ENCODE results near the gene MARCHF5.
"Not testable (repeated sequence)": the region's sequence is repeated elsewhere in the genome, so short reads cannot be mapped to it uniquely, and the experiment has no call there.

The MARCHF5 gene

GRCh38 chr10:92342796-92343195 lies 51.8 kb downstream of the MARCHF5 start:
- no peaks in the 10 kb centered on the region for H3K9me3 Mint-ChIP-seq
- H3K27me3 Mint-ChIP-seq: no peaks in the 10 kb centered on the region
- peaks cover 5% of the 10 kb centered on the region for H3K4me1 Mint-ChIP-seq
- no peak overlapping the region for H3K27ac Mint-ChIP-seq
- H3K36me3 Mint-ChIP-seq: peaks cover 37% of the 10 kb centered on the region
- H3K4me3 Mint-ChIP-seq: no peak overlapping the region
- ATAC-seq: no peak

DNA sequence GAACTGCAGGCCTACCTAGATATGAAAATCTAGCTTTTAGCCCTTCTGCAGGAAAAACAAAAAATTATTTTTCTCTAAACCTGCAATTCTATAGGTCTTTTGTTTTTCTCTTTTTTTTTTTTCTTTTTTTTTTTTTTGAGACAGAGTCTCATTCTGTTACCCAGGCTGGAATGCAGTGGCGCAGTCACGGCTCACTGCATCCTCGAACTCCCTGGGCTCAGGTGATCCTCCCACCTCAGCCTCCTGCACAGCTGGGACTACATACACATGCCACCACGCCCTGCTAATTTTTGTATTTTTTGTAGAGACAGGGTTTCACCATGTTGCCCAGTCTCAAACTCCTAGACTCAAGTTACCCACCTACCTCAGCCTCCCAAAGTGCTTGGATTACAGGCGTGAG lies 54.6 kb downstream of the MARCHF5 start:
- ATAC-seq, H3K9me3 Mint-ChIP-seq, H3K4me3 Mint-ChIP-seq, H3K27me3 Mint-ChIP-seq, H3K27ac Mint-ChIP-seq, H3K4me1 Mint-ChIP-seq: not testable (repeated sequence)
- peaks cover 59% of the 10 kb centered on the region for H3K36me3 Mint-ChIP-seq

DNA sequence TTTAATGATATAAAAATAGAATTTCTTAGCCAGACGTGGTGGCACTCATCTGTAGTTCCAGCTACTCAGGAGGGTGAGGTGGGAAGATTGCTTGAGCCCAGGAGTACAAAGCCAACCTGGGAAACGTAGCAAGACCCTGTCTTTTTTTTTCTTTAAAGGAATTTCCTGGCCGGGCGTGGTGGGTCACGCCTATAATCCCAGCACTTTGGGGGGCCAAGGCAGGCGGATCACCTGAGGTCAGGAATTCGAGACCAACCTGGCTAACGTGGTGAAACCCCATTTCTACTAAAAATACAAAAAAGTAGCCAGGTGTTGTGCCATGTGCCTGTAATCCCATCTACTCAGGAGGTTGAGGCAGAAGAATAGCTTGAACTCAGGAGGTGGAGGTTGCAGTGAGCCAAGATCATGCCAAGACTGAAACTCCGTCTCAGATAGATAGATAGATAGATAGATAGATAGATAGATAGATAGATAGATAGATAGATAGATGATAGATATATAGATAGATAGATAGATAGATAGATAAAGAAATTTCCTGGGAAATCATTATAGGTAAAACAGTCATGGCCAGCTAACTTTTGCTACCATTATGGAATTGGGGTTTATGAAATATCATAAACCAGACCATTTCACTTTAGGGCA lies 56.2 kb downstream of the MARCHF5 start:
- not testable (repeated sequence) for H3K9me3 Mint-ChIP-seq, H3K27ac Mint-ChIP-seq, H3K4me3 Mint-ChIP-seq

DNA sequence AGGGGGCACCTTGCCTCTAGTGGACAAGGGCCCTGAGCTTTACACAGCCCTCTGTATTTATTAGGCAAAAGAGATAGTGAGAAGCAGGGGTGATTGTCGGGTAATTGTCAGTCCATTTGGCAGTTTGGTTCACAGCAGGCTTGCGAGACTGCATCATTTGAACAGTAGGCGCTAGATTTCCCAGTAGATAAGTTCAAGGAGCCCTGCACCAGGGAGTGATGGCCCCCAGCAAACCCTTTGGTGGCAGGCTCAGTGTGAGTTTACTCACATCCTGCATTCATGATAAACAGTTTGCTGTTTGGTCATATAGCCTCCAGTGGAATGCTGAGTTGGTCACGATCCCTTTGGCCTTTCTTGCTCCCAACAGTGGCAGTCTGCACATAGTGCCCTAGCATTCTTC lies 59.4 kb downstream of the MARCHF5 start:
- H3K4me3 Mint-ChIP-seq: no peak overlapping the region
- peaks cover 23% of the 10 kb centered on the region for H3K36me3 Mint-ChIP-seq
- no peak for ATAC-seq
- H3K27me3 Mint-ChIP-seq: no peaks in the 10 kb centered on the region
- H3K9me3 Mint-ChIP-seq: no peaks in the 10 kb centered on the region
- no peaks in the 10 kb centered on the region for H3K4me1 Mint-ChIP-seq
- no peak overlapping the region for H3K27ac Mint-ChIP-seq

More for the DNA sequence above, 56.2 kb downstream of the MARCHF5 start:
- peaks cover 51% of the 10 kb centered on the region for H3K36me3 Mint-ChIP-seq
- not testable (repeated sequence) for H3K27me3 Mint-ChIP-seq, ATAC-seq, H3K4me1 Mint-ChIP-seq

GRCh38 chr10:92354587-92354986 lies 63.6 kb downstream of the MARCHF5 start:
- H3K9me3 Mint-ChIP-seq: no peaks in the 10 kb centered on the region
- peaks cover 11% of the 10 kb centered on the region for H3K36me3 Mint-ChIP-seq
- H3K4me3 Mint-ChIP-seq: no peak overlapping the region
- H3K27ac Mint-ChIP-seq: no peak overlapping the region
- peaks cover 7% of the 10 kb centered on the region for H3K27me3 Mint-ChIP-seq
- no peak for ATAC-seq
- no peaks in the 10 kb centered on the region for H3K4me1 Mint-ChIP-seq

DNA sequence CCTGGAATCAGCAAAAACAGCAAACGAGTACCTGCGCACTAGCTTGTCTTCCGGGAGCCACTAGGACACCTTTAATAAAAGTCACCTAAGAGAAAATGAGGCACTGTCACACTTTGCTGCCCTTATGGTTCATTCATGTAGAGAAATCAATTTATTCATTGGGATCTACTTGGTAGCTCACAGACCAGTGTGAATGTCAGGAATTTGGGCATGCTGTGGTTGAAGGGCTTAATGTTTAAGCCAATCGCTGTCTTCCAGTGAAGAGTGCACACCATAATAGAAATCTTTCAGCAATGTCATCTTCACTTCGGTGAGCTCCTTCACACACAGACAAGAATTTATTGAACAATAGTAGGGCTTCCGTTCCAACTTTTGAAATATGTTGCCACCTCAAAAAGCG lies 65.1 kb downstream of the MARCHF5 start:
- H3K9me3 Mint-ChIP-seq: no peaks in the 10 kb centered on the region
- no peak overlapping the region for H3K27ac Mint-ChIP-seq
- H3K36me3 Mint-ChIP-seq: no peaks in the 10 kb centered on the region
- H3K4me1 Mint-ChIP-seq: no peaks in the 10 kb centered on the region
- H3K4me3 Mint-ChIP-seq: no peak overlapping the region
- ATAC-seq: no peak
- peaks cover 18% of the 10 kb centered on the region for H3K27me3 Mint-ChIP-seq

DNA sequence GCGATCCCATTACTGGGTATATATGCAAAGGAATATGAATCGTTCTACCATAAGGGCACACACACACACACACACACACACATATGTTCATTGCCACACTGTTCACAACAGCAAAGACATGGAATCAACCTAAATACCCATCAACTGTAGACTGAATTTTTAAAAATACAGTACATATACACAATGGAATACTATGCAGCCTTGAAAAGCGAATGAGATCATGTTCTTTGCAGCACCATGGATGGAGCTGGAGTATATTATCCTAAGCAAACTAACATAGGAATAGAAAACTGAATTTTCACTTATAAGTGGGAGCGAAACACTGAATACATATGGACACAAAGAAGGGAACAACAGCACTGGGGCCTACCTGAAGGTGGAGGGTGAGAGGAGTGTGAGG lies 72.5 kb downstream of the MARCHF5 start:
- Mint-ChIP-seq H3K4me1 (no peaks in the 10 kb centered on the region), H3K36me3 (no peaks in the 10 kb centered on the region), H3K9me3 (peaks cover 4% of the 10 kb centered on the region), H3K4me3 (no peak overlapping the region), H3K27ac (no peak overlapping the region), H3K27me3 (peaks cover 55% of the 10 kb centered on the region)
- no peak for ATAC-seq

- H3K4me3 Mint-ChIP-seq: no peak overlapping the region
- no peaks in the 10 kb centered on the region for H3K4me1 Mint-ChIP-seq
- H3K9me3 Mint-ChIP-seq: peaks cover 4% of the 10 kb centered on the region
- no peaks in the 10 kb centered on the region for H3K36me3 Mint-ChIP-seq
- peaks cover 33% of the 10 kb centered on the region for H3K27me3 Mint-ChIP-seq
- H3K27ac Mint-ChIP-seq: no peak overlapping the region
- ATAC-seq: no peak
These were observed 75.5 kb downstream of the MARCHF5 start for GRCh38 chr10:92366412-92367021.

- H3K4me3 Mint-ChIP-seq: no peak overlapping the region
- no peaks in the 10 kb centered on the region for H3K36me3 Mint-ChIP-seq
- no peaks in the 10 kb centered on the region for H3K4me1 Mint-ChIP-seq
- H3K27me3 Mint-ChIP-seq: no peaks in the 10 kb centered on the region
- H3K27ac Mint-ChIP-seq: no peak overlapping the region
- no peak for ATAC-seq
- no peaks in the 10 kb centered on the region for H3K9me3 Mint-ChIP-seq
These were observed 87.0 kb downstream of the MARCHF5 start for GRCh38 chr10:92377962-92378361.

GRCh38 chr10:92381543-92381954 lies 90.6 kb downstream of the MARCHF5 start:
- Mint-ChIP-seq H3K36me3 (no peaks in the 10 kb centered on the region), H3K27ac (no peak overlapping the region), H3K27me3 (peaks cover 2% of the 10 kb centered on the region), H3K4me3 (no peak overlapping the region), H3K9me3 (no peaks in the 10 kb centered on the region), H3K4me1 (no peaks in the 10 kb centered on the region)
- no peak for ATAC-seq

GRCh38 chr10:92382631-92383030 lies 91.7 kb downstream of the MARCHF5 start:
- peaks cover 13% of the 10 kb centered on the region for H3K27me3 Mint-ChIP-seq
- no peaks in the 10 kb centered on the region for H3K9me3 Mint-ChIP-seq
- no peak overlapping the region for H3K27ac Mint-ChIP-seq
- no peak for ATAC-seq
- H3K36me3 Mint-ChIP-seq: no peaks in the 10 kb centered on the region
- H3K4me3 Mint-ChIP-seq: no peak overlapping the region
- H3K4me1 Mint-ChIP-seq: no peaks in the 10 kb centered on the region

- peaks cover 23% of the 10 kb centered on the region for H3K27me3 Mint-ChIP-seq
- no peaks in the 10 kb centered on the region for H3K4me1 Mint-ChIP-seq
- no peak for ATAC-seq
- no peaks in the 10 kb centered on the region for H3K36me3 Mint-ChIP-seq
- no peaks in the 10 kb centered on the region for H3K9me3 Mint-ChIP-seq
- no peak overlapping the region for H3K4me3 Mint-ChIP-seq
- H3K27ac Mint-ChIP-seq: no peak overlapping the region
These were observed 93.8 kb downstream of the MARCHF5 start for GRCh38 chr10:92384741-92385140.

- ATAC-seq: no peak
- Mint-ChIP-seq H3K4me3 (no peak overlapping the region), H3K4me1 (no peaks in the 10 kb centered on the region)
These were observed 94.9 kb downstream of the MARCHF5 start for GRCh38 chr10:92385831-92386230.

GRCh38 chr10:92387289-92387940 lies 96.4 kb downstream of the MARCHF5 start:
- no peaks in the 10 kb centered on the region for H3K36me3 Mint-ChIP-seq
- H3K9me3 Mint-ChIP-seq: no peaks in the 10 kb centered on the region
- H3K4me3 Mint-ChIP-seq: no peak overlapping the region
- no peak overlapping the region for H3K27ac Mint-ChIP-seq
- H3K4me1 Mint-ChIP-seq: no peaks in the 10 kb centered on the region
- H3K27me3 Mint-ChIP-seq: peaks cover 42% of the 10 kb centered on the region
- no peak for ATAC-seq

More at GRCh38 chr10:92385831-92386230, 94.9 kb downstream of the MARCHF5 start:
- Mint-ChIP-seq H3K27me3 (peaks cover 34% of the 10 kb centered on the region), H3K27ac (no peak overlapping the region), H3K36me3 (no peaks in the 10 kb centered on the region), H3K9me3 (no peaks in the 10 kb centered on the region)

GRCh38 chr10:92393173-92393572 lies 102.2 kb downstream of the MARCHF5 start:
- not testable (repeated sequence) for H3K9me3 Mint-ChIP-seq, H3K4me1 Mint-ChIP-seq, ATAC-seq, H3K4me3 Mint-ChIP-seq, H3K27ac Mint-ChIP-seq, H3K36me3 Mint-ChIP-seq
- peaks cover 28% of the 10 kb centered on the region for H3K27me3 Mint-ChIP-seq

DNA sequence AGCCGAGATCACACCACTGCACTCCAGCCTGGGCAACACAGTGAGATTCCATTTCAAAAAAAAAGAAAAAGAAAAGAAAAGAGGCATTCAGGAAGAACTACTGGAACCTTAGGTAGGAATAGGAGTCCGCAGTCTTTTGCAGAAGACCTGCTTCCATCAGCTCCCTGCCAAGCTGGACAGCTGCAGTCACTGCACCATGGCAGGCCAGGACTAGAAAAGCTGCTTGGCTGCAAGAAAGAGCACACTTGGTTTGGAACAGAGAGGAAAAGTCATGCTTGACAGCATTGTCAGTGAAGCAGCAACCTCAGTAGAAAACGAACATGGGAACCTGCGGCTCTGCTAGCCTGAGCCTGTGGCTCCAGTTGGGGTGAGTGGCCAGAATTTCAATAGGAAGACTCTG lies 104.3 kb downstream of the MARCHF5 start:
- Mint-ChIP-seq H3K4me3 (no peak overlapping the region), H3K4me1 (no peaks in the 10 kb centered on the region), H3K27me3 (peaks cover 14% of the 10 kb centered on the region), H3K27ac (no peak overlapping the region), H3K36me3 (no peaks in the 10 kb centered on the region), H3K9me3 (peaks cover 12% of the 10 kb centered on the region)
- no peak for ATAC-seq

Measured in stimulated activated memory B cell treated with anti-CD40 and anti-IgM and Interleukin-4, amounts not matched to agents 10 μg/mL and 1 μg/mL and 100 μg/mL, for 72 hours (primary cell).